SK-N-SH (cell line): ENCODE results near the gene POGZ. TPM values are rescaled to one million over a fixed set of nuclear protein-coding genes. Genes with fewer than 3 reads are reported as not detected.
A peak's percentile ranks its signal among the peaks of the same experiment; 100 is the strongest.

Source experiments
- CTCF ChIA-PET: fragments of 300-600, 350-600 bp; formaldehyde crosslinking; extraction: SDS; loops from one replicate; lab custom pipeline; 2021; lab: Yijun Ruan, JAX
- POLR2A ChIA-PET: fragments of 350-600 bp; sonication (Branson Sonifier 250); formaldehyde crosslinking; extraction: SDS; loops from one replicate; lab custom pipeline; 2020; ENCODE audit warnings: antibody characterized with exemption, inconsistent platforms; lab: Yijun Ruan, JAX
- DNase-seq: peaks from one replicate; pipeline ENCODE4 v3.0.0; 2012
- H2AFZ ChIP-seq: fragments of 200-600 bp; sonication (generic); 2 replicates; pipeline ENCODE4 v1.8.1; 2016; ENCODE audit warnings: antibody characterized with exemption, mild to moderate bottlenecking, low read depth
- H3F3A ChIP-seq: fragments of 200-600 bp; sonication (generic); replicated peaks from 2 replicates; pipeline ENCODE3; 2016; ENCODE audit warnings: antibody characterized with exemption, mild to moderate bottlenecking; ENCODE audit not compliant: insufficient read depth
- H3K27ac ChIP-seq, 2 experiments: fragments of 200-500 bp in 1 of 2; fragments of 200-600 bp in 1 of 2; sonication (Bioruptor generic) in 1 of 2; sonication (generic), shearing (Covaris generic) in 1 of 2; 2 replicates each; pipeline versions ENCODE4 v1.5.1 to v1.6.1; 2014 to 2016; ENCODE audit warnings: low read depth in 2 of 2, inconsistent platforms in 1 of 2, low read length in 1 of 2, mild to moderate bottlenecking in 1 of 2, mixed read lengths in 1 of 2
- H3K27me3 ChIP-seq: fragments of 200-600 bp; sonication (generic), shearing (Covaris generic); 2 replicates; pipeline ENCODE4 v1.6.1; 2016; ENCODE audit warnings: mixed run types; ENCODE audit not compliant: insufficient read depth
- H3K36me3 ChIP-seq, 2 experiments: fragments of 200-500 bp in 1 of 2; fragments of 200-600 bp in 1 of 2; sonication (Bioruptor generic) in 1 of 2; sonication (generic) in 1 of 2; replicated peaks in 1 of 2; 2 replicates each; pipeline versions ENCODE3 to v1.5.1; 2014 to 2016; ENCODE audit warnings: low read length in 1 of 2, mild to moderate bottlenecking in 1 of 2; ENCODE audit not compliant: insufficient read depth in 2 of 2, control insufficient read depth in 1 of 2
- H3K4me1 ChIP-seq, 2 experiments: fragments of 200-500 bp in 1 of 2; fragments of 200-600 bp in 1 of 2; sonication (Bioruptor generic) in 1 of 2; sonication (generic), shearing (Covaris generic) in 1 of 2; 2 replicates each; pipeline versions ENCODE4 v1.5.1 to v1.6.1; 2014 to 2016; ENCODE audit warnings: low read depth in 1 of 2, low read length in 1 of 2, mixed run types in 1 of 2; ENCODE audit not compliant: insufficient read depth in 2 of 2, control insufficient read depth in 1 of 2
- H3K4me2 ChIP-seq: fragments of 200-600 bp; sonication (generic), shearing (Covaris generic); 2 replicates; pipeline ENCODE4 v1.6.1; 2017; ENCODE audit warnings: mixed run types
- H3K4me3 ChIP-seq, 2 experiments: fragments of 200-500 bp in 1 of 2; fragments of 200-600 bp in 1 of 2; sonication (Bioruptor generic) in 1 of 2; sonication (generic), shearing (Covaris generic) in 1 of 2; 2 replicates each; pipeline versions ENCODE4 v1.5.1 to v1.8.1; 2014 to 2016; ENCODE audit warnings: low read depth in 2 of 2, inconsistent platforms in 1 of 2, low read length in 1 of 2, mild to moderate bottlenecking in 1 of 2, mixed read lengths in 1 of 2, moderate library complexity in 1 of 2
- H3K79me2 ChIP-seq: fragments of 200-600 bp; sonication (generic); 2 replicates; pipeline ENCODE4 v1.8.1; 2017; ENCODE audit warnings: mild to moderate bottlenecking; ENCODE audit not compliant: insufficient read depth
- H3K9ac ChIP-seq: fragments of 200-600 bp; sonication (generic); 2 replicates; pipeline ENCODE4 v1.6.1; 2017; ENCODE audit warnings: mixed run types
- H3K9me2 ChIP-seq: fragments of 200-600 bp; sonication (generic); 2 replicates; pipeline ENCODE4 v1.6.1; 2017; ENCODE audit warnings: mixed run types
- H3K9me3 ChIP-seq: fragments of 200-600 bp; sonication (generic); 2 replicates; pipeline ENCODE4 v1.6.1; 2017; ENCODE audit warnings: mixed run types, mild to moderate bottlenecking, moderate library complexity
- H4K20me1 ChIP-seq: fragments of 200-600 bp; sonication (generic); 2 replicates; pipeline ENCODE4 v1.6.1; 2017; ENCODE audit warnings: mild to moderate bottlenecking, mixed run types; ENCODE audit not compliant: insufficient read depth
- EZH2phosphoT487 ChIP-seq: fragments of 200-600 bp; sonication (generic); IDR thresholded peaks from 2 replicates; pipeline ENCODE4 v1.6.1; 2017; ENCODE audit warnings: low read depth, mixed run types, mild to moderate bottlenecking, antibody characterized with exemption, moderate library complexity, borderline replicate concordance
- FOSL2 ChIP-seq: IDR thresholded peaks from 2 replicates; pipeline ENCODE4 v1.4.0; 2012; ENCODE audit warnings: low read depth, mild to moderate bottlenecking, moderate library complexity, borderline replicate concordance
- FOXJ3 ChIP-seq: sonication (generic); formaldehyde crosslinking; IDR thresholded peaks from 2 replicates; pipeline ENCODE4 v1.5.1; 2020; ENCODE audit warnings: mild to moderate bottlenecking, missing genetic modification reagents
- FOXM1 ChIP-seq: IDR thresholded peaks from 2 replicates; pipeline ENCODE4 v1.4.0; 2012; ENCODE audit warnings: low read depth, mild to moderate bottlenecking
- GATA2 ChIP-seq: sonication (generic); formaldehyde crosslinking; IDR thresholded peaks from 2 replicates; pipeline ENCODE4 v1.5.0; 2020; ENCODE audit warnings: mild to moderate bottlenecking, missing genetic modification reagents
- MAX ChIP-seq: IDR thresholded peaks from 2 replicates; pipeline ENCODE4 v1.4.0; 2012; ENCODE audit warnings: low read depth
- MEF2A ChIP-seq: IDR thresholded peaks from 2 replicates; pipeline ENCODE4 v1.4.0; 2012; ENCODE audit warnings: low read depth, borderline replicate concordance
- MXI1 ChIP-seq: IDR thresholded peaks from 2 replicates; pipeline ENCODE4 v1.6.1; 2012; ENCODE audit warnings: mild to moderate bottlenecking, low read depth, low read length, improper control_type of control experiment
- NFIC ChIP-seq: IDR thresholded peaks from 2 replicates; pipeline ENCODE4 v1.4.0; 2012; ENCODE audit warnings: borderline replicate concordance
- PBX3 ChIP-seq: IDR thresholded peaks from 2 replicates; pipeline ENCODE4; 2012
- POLR2AphosphoS5 ChIP-seq: IDR thresholded peaks from 2 replicates; pipeline ENCODE4 v1.6.1; 2012; ENCODE audit warnings: low read depth, low read length
- RAD21 ChIP-seq: IDR thresholded peaks from 2 replicates; pipeline ENCODE4 v1.6.1; 2012; ENCODE audit warnings: mild to moderate bottlenecking, low read length
- RCOR1 ChIP-seq: fragments of 150-350 bp; IDR thresholded peaks from 2 replicates; pipeline ENCODE4 v1.6.1; 2017; ENCODE audit warnings: antibody characterized with exemption, low read length
- RFX5 ChIP-seq: IDR thresholded peaks from 2 replicates; pipeline ENCODE4 v1.6.1; 2012; ENCODE audit warnings: mild to moderate bottlenecking, improper control_type of control experiment, low read length
- SIN3A ChIP-seq: IDR thresholded peaks from 2 replicates; pipeline ENCODE4 v1.6.1; 2012; ENCODE audit warnings: low read depth, mild to moderate bottlenecking, low read length, moderate library complexity, borderline replicate concordance
- SMC3 ChIP-seq: IDR thresholded peaks from 2 replicates; pipeline ENCODE4 v1.6.1; 2012; ENCODE audit warnings: low read depth, low read length, improper control_type of control experiment
- TAF1 ChIP-seq: IDR thresholded peaks from 2 replicates; pipeline ENCODE4 v1.6.1; 2012; ENCODE audit warnings: low read depth, mild to moderate bottlenecking, low read length, moderate library complexity, borderline replicate concordance
- YY1 ChIP-seq: IDR thresholded peaks from 2 replicates; pipeline ENCODE4 v1.4.0; 2012; ENCODE audit warnings: low read depth, mild to moderate bottlenecking
- WGBS: methylation state at CpG from one replicate; pipeline ENCODE4 v1.1.6; 2017; ENCODE audit warnings: low lambda C conversion rate; 5-methylcytosine and 5-hydroxymethylcytosine counted together
- polyA plus RNA-seq, 3 experiments: library from polyadenylated mRNA; depleted of rRNA; stranded (reverse); fragments of >200 nt; gene quantifications; 2 replicates each; pipeline ENCODE4 v1.2.3, GENCODE V29; 2012
- TF ChIP-seq, protein P1 (sequence below): IDR thresholded peaks from 2 replicates; pipeline ENCODE4 v1.4.0; 2012; ENCODE audit warnings: low read depth, borderline replicate concordance
- TF ChIP-seq, protein P2 (sequence below): fragments of 200-600 bp; sonication (generic); IDR thresholded peaks from 2 replicates; pipeline ENCODE4 v1.6.1; 2017; ENCODE audit warnings: antibody characterized with exemption, mild to moderate bottlenecking, moderate library complexity
- TF ChIP-seq, protein P3 (sequence below): IDR thresholded peaks from 2 replicates; pipeline ENCODE4 v1.4.0; 2012; ENCODE audit warnings: low read depth, borderline replicate concordance

The POGZ gene
- polyA plus RNA-seq, 1 of the 3 experiments (the other 2 are of a cell fraction): 23.9 TPM

DNA sequence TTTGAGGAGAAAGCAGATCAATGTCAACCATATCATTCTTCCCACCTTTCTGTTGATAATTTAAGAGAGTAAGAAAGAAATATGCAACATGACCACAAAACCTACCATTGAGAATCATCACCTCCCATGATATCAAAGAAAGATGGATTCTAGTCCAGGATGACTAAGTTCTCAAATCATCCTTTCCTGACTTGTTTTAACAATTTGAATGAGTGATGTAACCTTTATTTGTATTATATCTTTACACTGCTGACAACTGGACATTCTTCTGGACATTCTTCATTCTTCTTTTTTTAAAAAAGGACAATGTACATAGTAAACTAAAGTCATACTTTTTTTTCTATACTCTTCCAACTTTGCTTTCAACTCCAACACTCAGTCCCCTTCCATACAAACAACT lies 50.4 kb downstream of the POGZ start:
- H3F3A ChIP-seq: peaks cover 27% of the 10 kb centered on the region
- ChIA-PET POLR2A (no interaction called here), CTCF (interaction anchor here (1.5 kb wide), 1 partner anchor 9 kb away, joined by 3 read pairs; no protein-coding TSS in a partner anchor)
- H3K4me3 ChIP-seq: no peak overlapping the region
- H3K27ac ChIP-seq: no peak overlapping the region
- no peaks in the 10 kb centered on the region for H3K9me3 ChIP-seq
- no peak for TF ChIP-seq EZH2phosphoT487
- no peak for TF ChIP-seq RFX5
- no peak for TF ChIP-seq YY1
- TF ChIP-seq RAD21: no peak
- TF ChIP-seq PBX3: peak; percentile 28; the same call in 1 of the 2 replicates
- TF ChIP-seq FOSL2: peak; percentile 6; the same call in 1 of the 2 replicates
- no peak for TF ChIP-seq MAX
- TF ChIP-seq, protein P1, sequence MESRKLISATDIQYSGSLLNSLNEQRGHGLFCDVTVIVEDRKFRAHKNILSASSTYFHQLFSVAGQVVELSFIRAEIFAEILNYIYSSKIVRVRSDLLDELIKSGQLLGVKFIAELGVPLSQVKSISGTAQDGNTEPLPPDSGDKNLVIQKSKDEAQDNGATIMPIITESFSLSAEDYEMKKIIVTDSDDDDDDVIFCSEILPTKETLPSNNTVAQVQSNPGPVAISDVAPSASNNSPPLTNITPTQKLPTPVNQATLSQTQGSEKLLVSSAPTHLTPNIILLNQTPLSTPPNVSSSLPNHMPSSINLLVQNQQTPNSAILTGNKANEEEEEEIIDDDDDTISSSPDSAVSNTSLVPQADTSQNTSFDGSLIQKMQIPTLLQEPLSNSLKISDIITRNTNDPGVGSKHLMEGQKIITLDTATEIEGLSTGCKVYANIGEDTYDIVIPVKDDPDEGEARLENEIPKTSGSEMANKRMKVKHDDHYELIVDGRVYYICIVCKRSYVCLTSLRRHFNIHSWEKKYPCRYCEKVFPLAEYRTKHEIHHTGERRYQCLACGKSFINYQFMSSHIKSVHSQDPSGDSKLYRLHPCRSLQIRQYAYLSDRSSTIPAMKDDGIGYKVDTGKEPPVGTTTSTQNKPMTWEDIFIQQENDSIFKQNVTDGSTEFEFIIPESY: no peak
- no peak for TF ChIP-seq SIN3A
- no peak for TF ChIP-seq MEF2A
- no peak for TF ChIP-seq MXI1
- TF ChIP-seq RCOR1: no peak
- TF ChIP-seq GATA2 (CRISPR knock-in tag): no peak
- no peak for TF ChIP-seq NFIC
- no peak for TF ChIP-seq SMC3
- no peak for TF ChIP-seq POLR2AphosphoS5
- TF ChIP-seq, all 33 proteins: peak for 2
- no peak for DNase-seq
- Histone ChIP-seq H3K9ac (no peak overlapping the region), H3K4me1 (no peaks in the 10 kb centered on the region; a peak in 1 of 4 replicates), H4K20me1 (no peaks in the 10 kb centered on the region), H3K36me3 (peaks cover 50 to 87% of the 10 kb centered on the region in 2 experiments), H3K9me2 (no peaks in the 10 kb centered on the region), H3K79me2 (no peaks in the 10 kb centered on the region), H3K4me2 (no peak overlapping the region), H2AFZ (no peak overlapping the region), H3K27me3 (no peaks in the 10 kb centered on the region)

- no peak overlapping the region for H3K4me3 ChIP-seq
- H3K9ac ChIP-seq: no peak overlapping the region
- peaks cover 59 to 92% of the 10 kb centered on the region in 2 experiments for H3K36me3 ChIP-seq
- POLR2A ChIA-PET: no interaction called here
- H2AFZ ChIP-seq: no peak overlapping the region
- H3F3A ChIP-seq: peaks cover 30% of the 10 kb centered on the region
- no peak overlapping the region for H3K4me2 ChIP-seq
- H3K9me2 ChIP-seq: no peaks in the 10 kb centered on the region
- H3K27ac ChIP-seq: no peak overlapping the region
- H3K9me3 ChIP-seq: no peaks in the 10 kb centered on the region
- CTCF ChIA-PET: interaction anchor here (0.9 kb wide), 1 partner anchor 106 kb away, joined by 3 read pairs; no protein-coding TSS in a partner anchor
- H3K27me3 ChIP-seq: no peaks in the 10 kb centered on the region
- peaks cover under 1% of the 10 kb centered on the region; the same call in 1 of the 2 replicates for H3K79me2 ChIP-seq
- H3K4me1 ChIP-seq: no peaks in the 10 kb centered on the region; a peak in 1 of 4 replicates
- DNase-seq: no peak
- H4K20me1 ChIP-seq: no peaks in the 10 kb centered on the region
- 78% methylated on average over 3 of the region's 3 CpGs for WGBS
- TF ChIP-seq, protein P2, sequence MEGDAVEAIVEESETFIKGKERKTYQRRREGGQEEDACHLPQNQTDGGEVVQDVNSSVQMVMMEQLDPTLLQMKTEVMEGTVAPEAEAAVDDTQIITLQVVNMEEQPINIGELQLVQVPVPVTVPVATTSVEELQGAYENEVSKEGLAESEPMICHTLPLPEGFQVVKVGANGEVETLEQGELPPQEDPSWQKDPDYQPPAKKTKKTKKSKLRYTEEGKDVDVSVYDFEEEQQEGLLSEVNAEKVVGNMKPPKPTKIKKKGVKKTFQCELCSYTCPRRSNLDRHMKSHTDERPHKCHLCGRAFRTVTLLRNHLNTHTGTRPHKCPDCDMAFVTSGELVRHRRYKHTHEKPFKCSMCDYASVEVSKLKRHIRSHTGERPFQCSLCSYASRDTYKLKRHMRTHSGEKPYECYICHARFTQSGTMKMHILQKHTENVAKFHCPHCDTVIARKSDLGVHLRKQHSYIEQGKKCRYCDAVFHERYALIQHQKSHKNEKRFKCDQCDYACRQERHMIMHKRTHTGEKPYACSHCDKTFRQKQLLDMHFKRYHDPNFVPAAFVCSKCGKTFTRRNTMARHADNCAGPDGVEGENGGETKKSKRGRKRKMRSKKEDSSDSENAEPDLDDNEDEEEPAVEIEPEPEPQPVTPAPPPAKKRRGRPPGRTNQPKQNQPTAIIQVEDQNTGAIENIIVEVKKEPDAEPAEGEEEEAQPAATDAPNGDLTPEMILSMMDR: no peak
- TF ChIP-seq, protein P3, sequence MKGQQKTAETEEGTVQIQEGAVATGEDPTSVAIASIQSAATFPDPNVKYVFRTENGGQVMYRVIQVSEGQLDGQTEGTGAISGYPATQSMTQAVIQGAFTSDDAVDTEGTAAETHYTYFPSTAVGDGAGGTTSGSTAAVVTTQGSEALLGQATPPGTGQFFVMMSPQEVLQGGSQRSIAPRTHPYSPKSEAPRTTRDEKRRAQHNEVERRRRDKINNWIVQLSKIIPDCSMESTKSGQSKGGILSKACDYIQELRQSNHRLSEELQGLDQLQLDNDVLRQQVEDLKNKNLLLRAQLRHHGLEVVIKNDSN: no peak
- TF ChIP-seq TAF1 (no peak), YY1 (no peak), FOXJ3 (CRISPR knock-in tag) (no peak), FOXM1 (no peak)
Measured at GRCh38 chr1:151407304-151407703, 52.0 kb downstream of the POGZ start.
